Measurements from ENCODE around the gene BMPR1A. TPM values are rescaled to one million over a fixed set of nuclear protein-coding genes. Genes with fewer than 3 reads are reported as not detected.

The BMPR1A gene
- total and polyA plus RNA-seq, 4 donors = 2.2 to 16.0 (median 8.9) TPM

GRCh38 chr10:86815035-86815617 is 58.7 kb downstream of the BMPR1A start:
- 91% methylated on average over 4 of the region's 4 CpGs for WGBS
- Histone ChIP-seq H3K9ac (ENCODE audit: low read depth in 1 of 2, low read length in 2 of 2) (no peak overlapping the region), H3K36me3 (ENCODE audit: control insufficient read depth in 4 of 4, insufficient read depth in 3 of 4, low read depth in 1 of 4, low read length in 3 of 4) (no peaks in the 10 kb centered on the region), H3K9me3 (ENCODE audit: control insufficient read depth in 4 of 4, low read length in 3 of 4) (no peaks in the 10 kb centered on the region), H3K27me3 (ENCODE audit: control insufficient read depth in 4 of 4, insufficient read depth in 4 of 4, low read length in 3 of 4) (no peaks in the 10 kb centered on the region), H3K27ac (ENCODE audit: low read depth in 1 of 2, low read length in 2 of 2) (no peak overlapping the region), H3K4me1 (ENCODE audit: control insufficient read depth in 4 of 4, insufficient read depth in 4 of 4, low read length in 3 of 4) (no peaks in the 10 kb centered on the region), H3K4me3 (ENCODE audit: low read depth in 1 of 3, low read length in 3 of 3) (no peak overlapping the region)
- no peak for TF ChIP-seq REST (IDR thresholded peaks at IDR 0.05)
- TF ChIP-seq YY1 (IDR thresholded peaks at IDR 0.05) = no peak
- TF ChIP-seq GABPA (IDR thresholded peaks at IDR 0.05 in 1 of 2, conservative IDR thresholded peaks at IDR 0.05 in 1 of 2) = no peak
- TF ChIP-seq NR2F2 (IDR thresholded peaks at IDR 0.05) = no peak
- TF ChIP-seq JUND (IDR thresholded peaks at IDR 0.05) = no peak
- no peak for TF ChIP-seq ZBTB33 (IDR thresholded peaks at IDR 0.05)
- no peak for TF ChIP-seq MAX (IDR thresholded peaks at IDR 0.05)
- TF ChIP-seq RAD21 (IDR thresholded peaks at IDR 0.05) = no peak
- no peak for TF ChIP-seq SP1 (IDR thresholded peaks at IDR 0.05)
- no peak for TF ChIP-seq RXRA (IDR thresholded peaks at IDR 0.05)
- TF ChIP-seq HNF4G (IDR thresholded peaks at IDR 0.05) = no peak
- TF ChIP-seq HNF4A (conservative IDR thresholded peaks at IDR 0.05) = no peak
- DNase-seq (ENCODE audit: low spot score) = no peak

- Histone ChIP-seq H3K9me3 (ENCODE audit: control insufficient read depth in 4 of 4, low read length in 3 of 4) (no peaks in the 10 kb centered on the region), H3K4me3 (ENCODE audit: low read depth in 1 of 3, low read length in 3 of 3) (no peak overlapping the region), H3K27ac (ENCODE audit: low read depth in 1 of 2, low read length in 2 of 2) (no peak overlapping the region), H3K9ac (ENCODE audit: low read depth in 1 of 2, low read length in 2 of 2) (no peak overlapping the region), H3K27me3 (ENCODE audit: control insufficient read depth in 4 of 4, insufficient read depth in 4 of 4, low read length in 3 of 4) (no peaks in the 10 kb centered on the region), H3K36me3 (ENCODE audit: control insufficient read depth in 4 of 4, insufficient read depth in 3 of 4, low read depth in 1 of 4, low read length in 3 of 4) (no peaks in the 10 kb centered on the region), H3K4me1 (ENCODE audit: control insufficient read depth in 4 of 4, insufficient read depth in 4 of 4, low read length in 3 of 4) (no peaks in the 10 kb centered on the region)
- DNase-seq (ENCODE audit: low spot score) = no peak
- TF ChIP-seq CTCF (IDR thresholded peaks at IDR 0.05; ENCODE audit: low read depth, low read length, missing input control) = no peak
- no peak for TF ChIP-seq RXRA (IDR thresholded peaks at IDR 0.05)
- no peak for TF ChIP-seq JUND (IDR thresholded peaks at IDR 0.05)
- no peak for TF ChIP-seq TAF1 (conservative IDR thresholded peaks at IDR 0.05)
- no peak for TF ChIP-seq HNF4G (IDR thresholded peaks at IDR 0.05)
- TF ChIP-seq NR2F2 (IDR thresholded peaks at IDR 0.05) = no peak
- no peak for TF ChIP-seq REST (IDR thresholded peaks at IDR 0.05)
- no peak for TF ChIP-seq MAX (IDR thresholded peaks at IDR 0.05)
- no peak for TF ChIP-seq YY1 (IDR thresholded peaks at IDR 0.05)
- no peak for TF ChIP-seq HNF4A (conservative IDR thresholded peaks at IDR 0.05)
- no peak for TF ChIP-seq SP1 (IDR thresholded peaks at IDR 0.05)
- TF ChIP-seq FOXA2 (IDR thresholded peaks at IDR 0.05) = no peak
- 94% methylated on average over 5 of the region's 5 CpGs for WGBS
Observed at GRCh38 chr10:86815640-86816039, 59.2 kb downstream of the BMPR1A start.
